ENCODE results near the gene GALE. TPM values are rescaled to one million over a fixed set of nuclear protein-coding genes. Genes with fewer than 3 reads are reported as not detected.

GALE gene
- total and polyA plus RNA-seq, 2 of the 13 experiments (the other 11 are each of a cell fraction or from before 2014, with no cell fraction given) = 85.2 to 88.4 TPM

- peak; percentile 53; the same call in 1 of the 2 replicates for TF ChIP-seq YEATS2 (CRISPR knock-in tag; IDR thresholded peaks at IDR 0.05; ENCODE audit: borderline replicate concordance)
- TF ChIP-seq SCMH1 (CRISPR knock-in tag; IDR thresholded peaks at IDR 0.05; ENCODE audit: borderline replicate concordance) = no peak
- no peak for TF ChIP-seq ZNF160 (CRISPR knock-in tag; IDR thresholded peaks at IDR 0.05)
- no peak for TF ChIP-seq RBM39 (IDR thresholded peaks at IDR 0.05; ENCODE audit: low read depth, low read length, poor library complexity, severe bottlenecking)
- no peak for TF ChIP-seq FOXP4 (CRISPR knock-in tag; IDR thresholded peaks at IDR 0.05)
- no peak for TF ChIP-seq PRDM10 (CRISPR knock-in tag; IDR thresholded peaks at IDR 0.05; ENCODE audit: low read depth)
- TF ChIP-seq ZBTB46 (CRISPR knock-in tag; IDR thresholded peaks at IDR 0.05; ENCODE audit: borderline replicate concordance) = no peak
- TF ChIP-seq SNAPC2 (CRISPR knock-in tag; IDR thresholded peaks at IDR 0.05) = no peak
- TF ChIP-seq ZNF33A (CRISPR knock-in tag; IDR thresholded peaks at IDR 0.05; ENCODE audit: borderline replicate concordance) = no peak
- no peak for TF ChIP-seq U2AF2 (IDR thresholded peaks at IDR 0.05; ENCODE audit: low read depth, low read length)
- TF ChIP-seq ZMAT3 (CRISPR knock-in tag; conservative IDR thresholded peaks at IDR 0.05) = no peak
- no peak for TF ChIP-seq ZNF292 (CRISPR knock-in tag; IDR thresholded peaks at IDR 0.05; ENCODE audit: borderline replicate concordance, low read depth)
- no peak for TF ChIP-seq ZNF451 (CRISPR knock-in tag; IDR thresholded peaks at IDR 0.05)
- TF ChIP-seq CC2D1A (CRISPR knock-in tag; IDR thresholded peaks at IDR 0.05) = no peak
- TF ChIP-seq ZNF883 (CRISPR knock-in tag; IDR thresholded peaks at IDR 0.05; ENCODE audit: not compliant biosample characterization) = no peak
- no peak for TF ChIP-seq U2AF1 (optimal IDR thresholded peaks at IDR 0.05; ENCODE audit: low read depth, low read length)
- peak; percentile 35; the same call in 1 of the 2 replicates for TF ChIP-seq GFI1 (CRISPR knock-in tag; IDR thresholded peaks at IDR 0.05; ENCODE audit: borderline replicate concordance)
- no peak for TF ChIP-seq ZNF143 (CRISPR knock-in tag; IDR thresholded peaks at IDR 0.05)
- TF ChIP-seq SAP130 (CRISPR knock-in tag; IDR thresholded peaks at IDR 0.05; ENCODE audit: low read depth) = peak; percentile 59
- no peak for TF ChIP-seq HNRNPUL1 (IDR thresholded peaks at IDR 0.05; ENCODE audit: low read depth, low read length)
- no peak for TF ChIP-seq FOXM1 (CRISPR knock-in tag; IDR thresholded peaks at IDR 0.05)
Observed at GRCh38 chr1:23772049-23772853, 28.3 kb downstream of the GALE start (continued).
